ENCODE measurements around the gene NSUN7. TPM values are rescaled to one million over a fixed set of nuclear protein-coding genes. Genes with fewer than 3 reads are reported as not detected.

The NSUN7 gene
- total RNA-seq, 1 donor, result 0.73 TPM

GRCh38 chr4:40728333-40728732, 21.4 kb upstream of the NSUN7 start:
- Histone ChIP-seq H3K9me3 (ENCODE audit: low read depth, low read length) (no peaks in the 10 kb centered on the region), H3K27me3 (ENCODE audit: insufficient read depth, low read length) (no peaks in the 10 kb centered on the region), H3K4me1 (ENCODE audit: insufficient read depth, low read length) (peaks cover 48% of the 10 kb centered on the region), H3K4me3 (ENCODE audit: low read length) (no peak overlapping the region)

GRCh38 chr4:40729555-40729954, 20.2 kb upstream of the NSUN7 start:
- Histone ChIP-seq H3K27me3 (ENCODE audit: insufficient read depth, low read length) (no peaks in the 10 kb centered on the region), H3K4me3 (ENCODE audit: low read length) (no peak overlapping the region), H3K9me3 (ENCODE audit: low read depth, low read length) (no peaks in the 10 kb centered on the region), H3K4me1 (ENCODE audit: insufficient read depth, low read length) (peaks cover 53% of the 10 kb centered on the region)

GRCh38 chr4:40730091-40730679, 19.6 kb upstream of the NSUN7 start:
- H3K9me3 ChIP-seq (ENCODE audit: low read depth, low read length), result no peaks in the 10 kb centered on the region
- H3K27me3 ChIP-seq (ENCODE audit: insufficient read depth, low read length), result no peaks in the 10 kb centered on the region
- no peak overlapping the region for H3K4me3 ChIP-seq (ENCODE audit: low read length)
- peaks cover 57% of the 10 kb centered on the region for H3K4me1 ChIP-seq (ENCODE audit: insufficient read depth, low read length)

- H3K4me1 ChIP-seq (ENCODE audit: insufficient read depth, low read length), result peaks cover 57% of the 10 kb centered on the region
- H3K27me3 ChIP-seq (ENCODE audit: insufficient read depth, low read length), result no peaks in the 10 kb centered on the region
- H3K4me3 ChIP-seq (ENCODE audit: low read length), result no peak overlapping the region
- H3K9me3 ChIP-seq (ENCODE audit: low read depth, low read length), result no peaks in the 10 kb centered on the region
Observed at GRCh38 chr4:40731361-40731760, 18.4 kb upstream of the NSUN7 start.

GRCh38 chr4:40731792-40732245, 17.9 kb upstream of the NSUN7 start:
- Histone ChIP-seq H3K9me3 (ENCODE audit: low read depth, low read length) (no peaks in the 10 kb centered on the region), H3K27me3 (ENCODE audit: insufficient read depth, low read length) (no peaks in the 10 kb centered on the region), H3K4me3 (ENCODE audit: low read length) (no peak overlapping the region), H3K4me1 (ENCODE audit: insufficient read depth, low read length) (peaks cover 57% of the 10 kb centered on the region)

GRCh38 chr4:40733752-40734151, 16.0 kb upstream of the NSUN7 start:
- H3K9me3 ChIP-seq (ENCODE audit: low read depth, low read length), result no peaks in the 10 kb centered on the region
- H3K4me3 ChIP-seq (ENCODE audit: low read length), result no peak overlapping the region

GRCh38 chr4:40734497-40734896, 15.3 kb upstream of the NSUN7 start:
- Histone ChIP-seq H3K4me3 (ENCODE audit: low read length) (no peak overlapping the region), H3K9me3 (ENCODE audit: low read depth, low read length) (no peaks in the 10 kb centered on the region), H3K4me1 (ENCODE audit: insufficient read depth, low read length) (peaks cover 52% of the 10 kb centered on the region), H3K27me3 (ENCODE audit: insufficient read depth, low read length) (no peaks in the 10 kb centered on the region)

More at GRCh38 chr4:40733752-40734151, 16.0 kb upstream of the NSUN7 start:
- H3K27me3 ChIP-seq (ENCODE audit: insufficient read depth, low read length), result no peaks in the 10 kb centered on the region
- peaks cover 57% of the 10 kb centered on the region for H3K4me1 ChIP-seq (ENCODE audit: insufficient read depth, low read length)

- H3K27me3 ChIP-seq (ENCODE audit: insufficient read depth, low read length), result no peaks in the 10 kb centered on the region
- peaks cover 30% of the 10 kb centered on the region for H3K4me1 ChIP-seq (ENCODE audit: insufficient read depth, low read length)
- no peak overlapping the region for H3K4me3 ChIP-seq (ENCODE audit: low read length)
- H3K9me3 ChIP-seq (ENCODE audit: low read depth, low read length), result no peaks in the 10 kb centered on the region
Observed at GRCh38 chr4:40736910-40737309, 12.8 kb upstream of the NSUN7 start.

GRCh38 chr4:40737879-40738278, 11.9 kb upstream of the NSUN7 start:
- H3K27me3 ChIP-seq (ENCODE audit: insufficient read depth, low read length), result no peaks in the 10 kb centered on the region
- peaks cover 20% of the 10 kb centered on the region for H3K4me1 ChIP-seq (ENCODE audit: insufficient read depth, low read length)
- H3K9me3 ChIP-seq (ENCODE audit: low read depth, low read length), result no peaks in the 10 kb centered on the region
- H3K4me3 ChIP-seq (ENCODE audit: low read length), result no peak overlapping the region

- H3K4me3 ChIP-seq (ENCODE audit: low read length), result no peak overlapping the region
- H3K27me3 ChIP-seq (ENCODE audit: insufficient read depth, low read length), result no peaks in the 10 kb centered on the region
- H3K9me3 ChIP-seq (ENCODE audit: low read depth, low read length), result no peaks in the 10 kb centered on the region
- peaks cover 6% of the 10 kb centered on the region for H3K4me1 ChIP-seq (ENCODE audit: insufficient read depth, low read length)
Observed at GRCh38 chr4:40739347-40739746, 10.4 kb upstream of the NSUN7 start.

GRCh38 chr4:40744218-40744617, 5.5 kb upstream of the NSUN7 start:
- H3K9me3 ChIP-seq (ENCODE audit: low read depth, low read length), result no peaks in the 10 kb centered on the region
- H3K4me1 ChIP-seq (ENCODE audit: insufficient read depth, low read length), result peaks cover 2% of the 10 kb centered on the region
- no peak overlapping the region for H3K4me3 ChIP-seq (ENCODE audit: low read length)
- H3K27me3 ChIP-seq (ENCODE audit: insufficient read depth, low read length), result peaks cover 4% of the 10 kb centered on the region

- Histone ChIP-seq H3K4me3 (ENCODE audit: low read length) (no peak overlapping the region), H3K4me1 (ENCODE audit: insufficient read depth, low read length) (peaks cover 14% of the 10 kb centered on the region), H3K9me3 (ENCODE audit: low read depth, low read length) (no peaks in the 10 kb centered on the region), H3K27me3 (ENCODE audit: insufficient read depth, low read length) (peaks cover 9% of the 10 kb centered on the region)
Observed at GRCh38 chr4:40745285-40745984, 4.3 kb upstream of the NSUN7 start.

- peaks cover 20% of the 10 kb centered on the region for H3K4me1 ChIP-seq (ENCODE audit: insufficient read depth, low read length)
- peaks cover 20% of the 10 kb centered on the region for H3K27me3 ChIP-seq (ENCODE audit: insufficient read depth, low read length)
- no peaks in the 10 kb centered on the region for H3K9me3 ChIP-seq (ENCODE audit: low read depth, low read length)
- no peak overlapping the region for H3K4me3 ChIP-seq (ENCODE audit: low read length)
Observed at GRCh38 chr4:40747207-40747835, 2.4 kb upstream of the NSUN7 start.

GRCh38 chr4:40750461-40751258, 905 bp downstream of the NSUN7 start:
- no peaks in the 10 kb centered on the region for H3K9me3 ChIP-seq (ENCODE audit: low read depth, low read length)
- peak overlapping the region; percentile 42 for H3K4me3 ChIP-seq (ENCODE audit: low read length)
- H3K4me1 ChIP-seq (ENCODE audit: insufficient read depth, low read length), result peaks cover 20% of the 10 kb centered on the region
- H3K27me3 ChIP-seq (ENCODE audit: insufficient read depth, low read length), result peaks cover 20% of the 10 kb centered on the region

- H3K27me3 ChIP-seq (ENCODE audit: insufficient read depth, low read length), result peaks cover 9% of the 10 kb centered on the region
- H3K4me3 ChIP-seq (ENCODE audit: low read length), result no peak overlapping the region
- H3K4me1 ChIP-seq (ENCODE audit: insufficient read depth, low read length), result peaks cover 4% of the 10 kb centered on the region
- H3K9me3 ChIP-seq (ENCODE audit: low read depth, low read length), result no peaks in the 10 kb centered on the region
Observed at GRCh38 chr4:40755616-40756015, 5.9 kb downstream of the NSUN7 start.

Measured in mononuclear cell (primary cell).